GM12865 (cell line): Measurements from ENCODE around the gene ACOX3.

Experiments used
- DNase-seq: peaks from one replicate; pipeline ENCODE4 v3.0.0; 2010; ENCODE audit warnings: low read depth
- H3K4me3 ChIP-seq: 2 replicates; pipeline ENCODE4 v1.5.1; 2011; ENCODE audit warnings: mild to moderate bottlenecking, low read depth, low read length, control low read depth
- TF ChIP-seq, protein P1 (sequence below): IDR thresholded peaks from 2 replicates; pipeline ENCODE4 v1.5.1; 2011; ENCODE audit warnings: low read length, control low read depth, low read depth, inconsistent platforms; ENCODE audit not compliant: insufficient read depth; ENCODE audit errors: missing control alignments

Gene ACOX3

GRCh38 chr4:8326206-8326605, 114.3 kb downstream of the ACOX3 start:
- TF ChIP-seq, protein P1, sequence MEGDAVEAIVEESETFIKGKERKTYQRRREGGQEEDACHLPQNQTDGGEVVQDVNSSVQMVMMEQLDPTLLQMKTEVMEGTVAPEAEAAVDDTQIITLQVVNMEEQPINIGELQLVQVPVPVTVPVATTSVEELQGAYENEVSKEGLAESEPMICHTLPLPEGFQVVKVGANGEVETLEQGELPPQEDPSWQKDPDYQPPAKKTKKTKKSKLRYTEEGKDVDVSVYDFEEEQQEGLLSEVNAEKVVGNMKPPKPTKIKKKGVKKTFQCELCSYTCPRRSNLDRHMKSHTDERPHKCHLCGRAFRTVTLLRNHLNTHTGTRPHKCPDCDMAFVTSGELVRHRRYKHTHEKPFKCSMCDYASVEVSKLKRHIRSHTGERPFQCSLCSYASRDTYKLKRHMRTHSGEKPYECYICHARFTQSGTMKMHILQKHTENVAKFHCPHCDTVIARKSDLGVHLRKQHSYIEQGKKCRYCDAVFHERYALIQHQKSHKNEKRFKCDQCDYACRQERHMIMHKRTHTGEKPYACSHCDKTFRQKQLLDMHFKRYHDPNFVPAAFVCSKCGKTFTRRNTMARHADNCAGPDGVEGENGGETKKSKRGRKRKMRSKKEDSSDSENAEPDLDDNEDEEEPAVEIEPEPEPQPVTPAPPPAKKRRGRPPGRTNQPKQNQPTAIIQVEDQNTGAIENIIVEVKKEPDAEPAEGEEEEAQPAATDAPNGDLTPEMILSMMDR = no peak
- H3K4me3 ChIP-seq = no peak overlapping the region
- DNase-seq = no peak

- TF ChIP-seq, protein P1 = no peak
- no peak for DNase-seq
- H3K4me3 ChIP-seq = no peak overlapping the region
Measured at GRCh38 chr4:8325291-8325973, 115.1 kb downstream of the ACOX3 start.

- DNase-seq = no peak
- TF ChIP-seq, protein P1 = no peak
- H3K4me3 ChIP-seq = no peak overlapping the region
Measured at GRCh38 chr4:8324640-8325239, 115.8 kb downstream of the ACOX3 start.

GRCh38 chr4:8323947-8324555, 116.5 kb downstream of the ACOX3 start:
- TF ChIP-seq, protein P1 = no peak
- DNase-seq = no peak
- no peak overlapping the region for H3K4me3 ChIP-seq

DNA sequence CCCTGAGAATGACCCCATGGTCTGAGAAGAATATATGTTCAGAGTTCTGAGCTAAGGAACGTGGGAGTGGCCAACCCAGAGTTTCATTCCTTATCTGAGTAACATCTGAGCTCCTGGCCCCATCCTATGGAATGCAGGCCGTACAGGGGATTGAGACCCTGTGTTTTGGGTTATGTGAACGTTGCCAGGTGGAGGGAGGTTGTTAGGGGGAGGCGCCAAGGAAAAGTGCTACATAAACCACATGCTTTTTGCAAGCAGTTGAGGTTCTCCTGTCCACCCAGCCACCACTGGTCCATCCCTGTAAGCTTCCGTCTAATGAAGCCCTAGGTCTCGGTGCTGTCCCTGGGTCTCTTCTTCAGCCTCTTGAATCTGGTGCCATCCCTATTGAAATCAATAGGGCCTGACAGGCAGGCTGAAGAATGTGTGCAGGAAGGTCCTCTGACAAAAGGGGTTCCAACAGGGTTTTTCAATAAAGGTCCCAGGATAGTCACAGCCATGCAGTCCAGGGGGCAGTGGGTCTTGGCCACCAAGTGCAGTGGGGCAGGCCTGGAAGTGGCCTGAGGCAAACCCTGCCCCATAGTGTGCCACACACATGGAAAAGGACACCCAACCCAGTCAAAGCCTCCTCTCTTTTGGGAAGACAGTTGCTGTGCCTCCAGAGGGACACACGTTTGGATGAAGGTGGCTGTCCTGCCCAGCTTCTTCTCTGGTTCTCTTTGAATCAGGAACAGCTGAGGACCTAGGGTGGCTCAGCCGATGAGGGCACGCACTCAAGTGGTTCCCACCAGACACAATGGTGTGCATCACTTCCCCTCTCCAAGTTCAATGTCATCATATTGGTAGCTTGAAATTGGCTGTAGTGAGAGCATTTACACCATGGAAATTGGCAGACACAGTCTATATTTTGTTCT, 117.5 kb downstream of the ACOX3 start:
- DNase-seq = no peak
- no peak overlapping the region for H3K4me3 ChIP-seq
- TF ChIP-seq, protein P1 = no peak

DNA sequence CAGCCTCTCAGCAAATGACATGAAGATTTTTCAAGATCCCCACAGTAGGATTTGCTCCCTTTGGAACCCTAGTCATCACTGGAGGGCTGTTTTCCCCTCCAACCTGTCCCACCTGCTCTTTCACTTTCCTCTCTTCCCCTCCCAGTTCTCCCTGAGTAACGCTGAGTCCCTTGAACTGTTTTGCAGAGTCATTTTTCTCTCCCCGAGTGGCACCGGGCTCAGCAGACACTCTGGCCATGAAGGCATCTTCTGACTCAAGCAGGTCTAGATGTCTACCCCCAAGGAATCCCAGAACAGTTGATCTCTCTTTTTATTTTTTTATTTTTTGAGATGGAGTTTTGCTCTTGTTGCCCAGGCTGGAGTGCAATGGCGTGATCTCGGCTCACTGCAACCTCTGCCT, 118.8 kb downstream of the ACOX3 start:
- TF ChIP-seq, protein P1 = no peak
- no peak overlapping the region for H3K4me3 ChIP-seq
- DNase-seq = no peak
